ENCODE measurements around the gene ATMIN. TPM values are rescaled to one million over a fixed set of nuclear protein-coding genes. Genes with fewer than 3 reads are reported as not detected.

ATMIN gene
- total RNA-seq, 1 experiment from 2014 or later = 54.5 TPM

- no peaks in the 10 kb centered on the region for H3K27me3 ChIP-seq (replicated peaks; ENCODE audit: control insufficient read depth, insufficient read depth, low read length)
- no TSS peak for BruUV-seq (replicated peaks)
- intact Hi-C loops (cut with micrococcal nuclease; ENCODE audit: unreplicated experiment) = no loop called here
- POLR2A ChIA-PET = interaction anchor here (0.6 kb wide), 1 partner anchor 55 kb away, joined by 3 read pairs; no protein-coding TSS in a partner anchor
- Mint-ChIP-seq H3K4me3 (ENCODE audit: unreplicated experiment) (no peak overlapping the region), H3K9me3 (ENCODE audit: unreplicated experiment) (no peaks in the 10 kb centered on the region), H3K27ac (ENCODE audit: unreplicated experiment) (no peak overlapping the region), H3K4me1 (ENCODE audit: low read depth, unreplicated experiment) (peaks cover 7% of the 10 kb centered on the region), H3K36me3 (ENCODE audit: insufficient read depth, unreplicated experiment) (no peaks in the 10 kb centered on the region), H3K27me3 (ENCODE audit: insufficient read depth, unreplicated experiment) (no peaks in the 10 kb centered on the region)
- DNase-seq = no peak
- H3K4me3 ChIP-seq (ENCODE audit: low read depth, low read length) = no peak overlapping the region
- CTCF ChIA-PET = no interaction called here
- TF ChIP-seq, protein P1, sequence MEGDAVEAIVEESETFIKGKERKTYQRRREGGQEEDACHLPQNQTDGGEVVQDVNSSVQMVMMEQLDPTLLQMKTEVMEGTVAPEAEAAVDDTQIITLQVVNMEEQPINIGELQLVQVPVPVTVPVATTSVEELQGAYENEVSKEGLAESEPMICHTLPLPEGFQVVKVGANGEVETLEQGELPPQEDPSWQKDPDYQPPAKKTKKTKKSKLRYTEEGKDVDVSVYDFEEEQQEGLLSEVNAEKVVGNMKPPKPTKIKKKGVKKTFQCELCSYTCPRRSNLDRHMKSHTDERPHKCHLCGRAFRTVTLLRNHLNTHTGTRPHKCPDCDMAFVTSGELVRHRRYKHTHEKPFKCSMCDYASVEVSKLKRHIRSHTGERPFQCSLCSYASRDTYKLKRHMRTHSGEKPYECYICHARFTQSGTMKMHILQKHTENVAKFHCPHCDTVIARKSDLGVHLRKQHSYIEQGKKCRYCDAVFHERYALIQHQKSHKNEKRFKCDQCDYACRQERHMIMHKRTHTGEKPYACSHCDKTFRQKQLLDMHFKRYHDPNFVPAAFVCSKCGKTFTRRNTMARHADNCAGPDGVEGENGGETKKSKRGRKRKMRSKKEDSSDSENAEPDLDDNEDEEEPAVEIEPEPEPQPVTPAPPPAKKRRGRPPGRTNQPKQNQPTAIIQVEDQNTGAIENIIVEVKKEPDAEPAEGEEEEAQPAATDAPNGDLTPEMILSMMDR (IDR thresholded peaks at IDR 0.05; ENCODE audit: insufficient read depth in 1 of 2, low read depth in 1 of 2, low read length in 1 of 2, severe bottlenecking in 1 of 2, unreplicated experiment in 1 of 2) = no peak
- no peaks in the 10 kb centered on the region for H3K36me3 ChIP-seq (ENCODE audit: control insufficient read depth, insufficient read depth, low read length)
- H3K4me1 ChIP-seq = peaks cover 15% of the 10 kb centered on the region; the same call in 1 of the 2 replicates
- no peaks in the 10 kb centered on the region for H3K9me3 ChIP-seq
Measured at GRCh38 chr16:81067166-81067565, 31.5 kb downstream of the ATMIN start.

GRCh38 chr16:81069063-81069462 lies 33.4 kb downstream of the ATMIN start:
- H3K4me1 Mint-ChIP-seq (ENCODE audit: low read depth, unreplicated experiment) = peaks cover 7% of the 10 kb centered on the region
- Histone ChIP-seq H3K36me3 (ENCODE audit: control insufficient read depth, insufficient read depth, low read length) (no peaks in the 10 kb centered on the region), H3K27me3 (replicated peaks; ENCODE audit: control insufficient read depth, insufficient read depth, low read length) (no peaks in the 10 kb centered on the region), H3K4me1 (peaks cover 8% of the 10 kb centered on the region; the same call in 1 of the 2 replicates), H3K9me3 (no peaks in the 10 kb centered on the region), H3K4me3 (ENCODE audit: low read depth, low read length) (no peak overlapping the region)
- no peak for DNase-seq
- H3K27me3 Mint-ChIP-seq (ENCODE audit: insufficient read depth, unreplicated experiment) = no peaks in the 10 kb centered on the region
- ChIA-PET CTCF (interaction anchor here (1.4 kb wide), 1 partner anchor 33 kb away, joined by 4 read pairs; the partner anchor contains the start of gene ATMIN), POLR2A (no interaction called here)
- no peak overlapping the region for H3K4me3 Mint-ChIP-seq (ENCODE audit: unreplicated experiment)
- H3K9me3 Mint-ChIP-seq (ENCODE audit: unreplicated experiment) = no peaks in the 10 kb centered on the region
- intact Hi-C loops (cut with micrococcal nuclease; ENCODE audit: unreplicated experiment) = no loop called here
- H3K27ac Mint-ChIP-seq (ENCODE audit: unreplicated experiment) = no peak overlapping the region
- TF ChIP-seq, protein P1 (IDR thresholded peaks at IDR 0.05; ENCODE audit: insufficient read depth in 1 of 2, low read depth in 1 of 2, low read length in 1 of 2, severe bottlenecking in 1 of 2, unreplicated experiment in 1 of 2) = no peak
- BruUV-seq (replicated peaks) = no TSS peak
- no peaks in the 10 kb centered on the region for H3K36me3 Mint-ChIP-seq (ENCODE audit: insufficient read depth, unreplicated experiment)

DNA sequence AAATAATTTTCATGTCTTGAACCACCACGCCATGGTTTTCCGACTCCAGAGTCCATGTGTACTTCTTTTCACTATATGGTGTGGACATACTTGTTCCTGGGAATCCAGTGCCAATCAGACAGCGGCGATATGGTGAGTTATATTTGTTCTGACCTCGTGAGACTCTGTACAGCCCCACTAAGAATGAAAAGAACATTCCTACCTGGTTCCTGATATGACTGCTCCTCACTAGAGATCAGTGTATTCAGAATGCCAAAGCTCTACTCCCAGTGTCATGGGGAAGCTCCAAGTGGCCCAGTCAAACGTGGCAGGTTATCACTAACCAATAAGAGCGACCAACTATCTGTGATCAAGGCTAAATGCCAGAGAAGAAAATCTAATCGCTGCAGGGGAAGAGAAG lies 35.3 kb downstream of the ATMIN start:
- Histone ChIP-seq H3K4me1 (peaks cover 7% of the 10 kb centered on the region; the same call in 1 of the 2 replicates), H3K4me3 (ENCODE audit: low read depth, low read length) (no peak overlapping the region), H3K27me3 (replicated peaks; ENCODE audit: control insufficient read depth, insufficient read depth, low read length) (no peaks in the 10 kb centered on the region), H3K36me3 (ENCODE audit: control insufficient read depth, insufficient read depth, low read length) (no peaks in the 10 kb centered on the region), H3K9me3 (no peaks in the 10 kb centered on the region)
- ChIA-PET CTCF (no interaction called here), POLR2A (no interaction called here)
- DNase-seq = no peak
- intact Hi-C loops (cut with micrococcal nuclease; ENCODE audit: unreplicated experiment) = no loop called here
- Mint-ChIP-seq H3K4me3 (ENCODE audit: unreplicated experiment) (no peak overlapping the region), H3K27ac (ENCODE audit: unreplicated experiment) (no peak overlapping the region), H3K4me1 (ENCODE audit: low read depth, unreplicated experiment) (peaks cover 7% of the 10 kb centered on the region), H3K27me3 (ENCODE audit: insufficient read depth, unreplicated experiment) (no peaks in the 10 kb centered on the region), H3K9me3 (ENCODE audit: unreplicated experiment) (no peaks in the 10 kb centered on the region), H3K36me3 (ENCODE audit: insufficient read depth, unreplicated experiment) (no peaks in the 10 kb centered on the region)
- TF ChIP-seq, protein P1 (IDR thresholded peaks at IDR 0.05; ENCODE audit: insufficient read depth in 1 of 2, low read depth in 1 of 2, low read length in 1 of 2, severe bottlenecking in 1 of 2, unreplicated experiment in 1 of 2) = no peak
- BruUV-seq (replicated peaks) = no TSS peak

All from Caco-2 (cell line).